ENCODE results near the gene OBP2A.

The OBP2A gene

GRCh38 chr9:135565636-135566035 lies 19.7 kb downstream of the OBP2A start:
- H3K27ac ChIP-seq (ENCODE audit: low read length): no peak overlapping the region
- H3K79me2 ChIP-seq (ENCODE audit: low read length): no peaks in the 10 kb centered on the region
- H3K4me1 ChIP-seq (ENCODE audit: low read length): no peaks in the 10 kb centered on the region
- no peak overlapping the region for H3K9ac ChIP-seq (ENCODE audit: low read length)
- H3K36me3 ChIP-seq (replicated peaks; ENCODE audit: low read depth, low read length): no peaks in the 10 kb centered on the region
- peaks cover 10% of the 10 kb centered on the region; the same call in 1 of the 2 replicates for H3K27me3 ChIP-seq (ENCODE audit: low read depth, low read length)
- H2AFZ ChIP-seq (ENCODE audit: low read depth, low read length): no peak overlapping the region
- no peak overlapping the region for H3K4me2 ChIP-seq (ENCODE audit: low read length)
- no peak for TF ChIP-seq EZH2phosphoT487 (IDR thresholded peaks at IDR 0.05; ENCODE audit: low read depth)
- TF ChIP-seq CTCF (IDR thresholded peaks at IDR 0.05; ENCODE audit: low read depth, low read length): no peak
- H4K20me1 ChIP-seq (ENCODE audit: insufficient read depth, low read length): no peaks in the 10 kb centered on the region
- no peaks in the 10 kb centered on the region for H3K9me3 ChIP-seq (ENCODE audit: insufficient read depth, low read length)
- H3K4me3 ChIP-seq (ENCODE audit: low read length): no peak overlapping the region

- no peaks in the 10 kb centered on the region for H3K9me3 ChIP-seq (ENCODE audit: insufficient read depth, low read length)
- H3K4me1 ChIP-seq (ENCODE audit: low read length): no peaks in the 10 kb centered on the region
- no peak overlapping the region for H3K4me2 ChIP-seq (ENCODE audit: low read length)
- no peaks in the 10 kb centered on the region for H4K20me1 ChIP-seq (ENCODE audit: insufficient read depth, low read length)
- TF ChIP-seq EZH2phosphoT487 (IDR thresholded peaks at IDR 0.05; ENCODE audit: low read depth): no peak
- no peak for TF ChIP-seq CTCF (IDR thresholded peaks at IDR 0.05; ENCODE audit: low read depth, low read length)
- no peak overlapping the region for H3K9ac ChIP-seq (ENCODE audit: low read length)
- H3K4me3 ChIP-seq (ENCODE audit: low read length): no peak overlapping the region
- no peaks in the 10 kb centered on the region for H3K36me3 ChIP-seq (replicated peaks; ENCODE audit: low read depth, low read length)
- H2AFZ ChIP-seq (ENCODE audit: low read depth, low read length): no peak overlapping the region
- peaks cover 10% of the 10 kb centered on the region; the same call in 1 of the 2 replicates for H3K27me3 ChIP-seq (ENCODE audit: low read depth, low read length)
- H3K79me2 ChIP-seq (ENCODE audit: low read length): no peaks in the 10 kb centered on the region
- H3K27ac ChIP-seq (ENCODE audit: low read length): no peak overlapping the region
These were observed 20.6 kb downstream of the OBP2A start for GRCh38 chr9:135566552-135566951.

- Histone ChIP-seq H3K4me1 (ENCODE audit: low read length) (no peaks in the 10 kb centered on the region), H3K4me3 (ENCODE audit: low read length) (no peak overlapping the region), H3K9ac (ENCODE audit: low read length) (no peak overlapping the region), H3K9me3 (ENCODE audit: insufficient read depth, low read length) (no peaks in the 10 kb centered on the region), H3K27ac (ENCODE audit: low read length) (no peak overlapping the region), H2AFZ (ENCODE audit: low read depth, low read length) (no peak overlapping the region), H4K20me1 (ENCODE audit: insufficient read depth, low read length) (no peaks in the 10 kb centered on the region), H3K27me3 (ENCODE audit: low read depth, low read length) (peaks cover 10% of the 10 kb centered on the region; the same call in 1 of the 2 replicates), H3K79me2 (ENCODE audit: low read length) (no peaks in the 10 kb centered on the region), H3K36me3 (replicated peaks; ENCODE audit: low read depth, low read length) (no peaks in the 10 kb centered on the region), H3K4me2 (ENCODE audit: low read length) (no peak overlapping the region)
- TF ChIP-seq CTCF (IDR thresholded peaks at IDR 0.05; ENCODE audit: low read depth, low read length): no peak
- no peak for TF ChIP-seq EZH2phosphoT487 (IDR thresholded peaks at IDR 0.05; ENCODE audit: low read depth)
These were observed 21.4 kb downstream of the OBP2A start for GRCh38 chr9:135567311-135567710.

- Histone ChIP-seq H3K9me3 (ENCODE audit: insufficient read depth, low read length) (no peaks in the 10 kb centered on the region), H3K79me2 (ENCODE audit: low read length) (no peaks in the 10 kb centered on the region), H3K4me3 (ENCODE audit: low read length) (no peak overlapping the region), H3K27ac (ENCODE audit: low read length) (no peak overlapping the region), H3K36me3 (replicated peaks; ENCODE audit: low read depth, low read length) (no peaks in the 10 kb centered on the region), H3K27me3 (ENCODE audit: low read depth, low read length) (peaks cover 10% of the 10 kb centered on the region; the same call in 1 of the 2 replicates), H3K4me1 (ENCODE audit: low read length) (no peaks in the 10 kb centered on the region), H3K4me2 (ENCODE audit: low read length) (no peak overlapping the region), H3K9ac (ENCODE audit: low read length) (no peak overlapping the region), H4K20me1 (ENCODE audit: insufficient read depth, low read length) (no peaks in the 10 kb centered on the region), H2AFZ (ENCODE audit: low read depth, low read length) (no peak overlapping the region)
- TF ChIP-seq EZH2phosphoT487 (IDR thresholded peaks at IDR 0.05; ENCODE audit: low read depth) (no peak), CTCF (IDR thresholded peaks at IDR 0.05; ENCODE audit: low read depth, low read length) (no peak)
These were observed 22.1 kb downstream of the OBP2A start for GRCh38 chr9:135568026-135568425.

All from OCI-LY3 (cell line).